Fibroblast of peridontal ligament (primary cell): ENCODE measurements around the gene SEM1.
"Not testable (repeated sequence)": the region's sequence is repeated elsewhere in the genome, so short reads cannot be mapped to it uniquely, and the experiment has no call there.

ENCODE experiments used
- DNase-seq: peaks from one replicate; pipeline ENCODE4 v3.0.0-alpha.2; 2010; ENCODE audit errors: extremely low read depth

Gene SEM1

DNA sequence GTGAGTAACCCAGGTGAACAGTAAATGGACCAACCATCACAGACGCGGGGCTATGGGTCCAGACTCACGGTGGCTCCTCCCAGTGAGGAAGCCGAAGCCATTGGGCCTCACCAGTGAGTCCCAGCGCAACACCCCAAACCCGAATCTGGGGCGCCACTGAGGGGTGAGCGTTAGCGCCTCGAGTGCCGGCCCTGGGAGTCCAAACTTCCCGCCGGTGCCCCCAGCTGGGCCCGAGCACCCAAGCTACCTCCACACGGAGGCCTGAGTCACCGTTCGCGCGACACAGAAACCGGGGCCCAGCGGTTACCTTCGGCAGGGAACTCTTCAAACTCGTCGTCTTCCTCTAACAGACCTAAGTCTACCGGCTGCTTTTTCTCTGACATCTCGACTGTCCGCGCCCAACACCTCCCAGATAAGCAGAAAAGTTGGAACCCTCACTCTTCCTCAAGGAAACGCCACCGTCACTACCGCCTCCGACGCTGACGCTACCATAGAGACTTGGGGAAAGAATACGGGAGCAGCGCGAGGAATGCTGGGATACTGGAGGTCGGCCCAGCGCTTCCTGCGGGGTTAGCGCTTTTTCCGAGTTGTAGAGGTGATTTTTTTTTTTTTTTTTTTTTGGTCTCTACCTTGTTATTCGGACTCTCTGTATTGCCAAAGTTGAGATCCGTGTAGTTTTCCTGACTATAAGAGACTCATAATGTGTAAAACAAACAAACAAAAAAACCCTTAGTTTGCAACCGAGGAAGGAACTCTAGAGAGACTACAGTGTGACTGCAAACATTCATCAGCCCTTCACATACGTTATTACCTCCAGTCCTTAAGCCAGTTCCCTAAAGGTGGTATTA is at the start of gene SEM1:
TSS of gene SEM1 (minus strand) at position 466 of the 848 bp plus-strand sequence. CDS start at position 383, 83 bp downstream.
- DNase-seq, result peak; percentile 89

DNA sequence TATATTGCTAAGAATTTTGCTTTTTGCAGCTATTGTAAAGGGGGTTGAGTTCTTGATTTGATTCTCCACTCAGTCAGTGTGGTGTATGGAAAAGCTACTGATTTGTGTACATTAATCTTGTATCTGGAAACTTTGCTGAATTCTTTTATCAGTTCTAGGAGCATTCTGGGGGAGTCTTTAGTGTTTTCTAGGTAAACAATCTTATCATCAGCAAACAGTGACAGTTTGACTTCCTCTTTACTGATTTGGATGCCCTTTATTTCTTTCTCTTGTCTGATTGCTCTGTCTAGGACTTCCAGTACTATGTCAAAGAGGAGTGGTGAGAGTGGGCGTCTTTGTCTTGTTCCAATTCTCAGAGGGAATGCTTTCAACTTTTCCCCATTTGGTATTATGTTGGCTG is 48.2 kb upstream of the SEM1 start:
- not testable (repeated sequence) for DNase-seq

DNA sequence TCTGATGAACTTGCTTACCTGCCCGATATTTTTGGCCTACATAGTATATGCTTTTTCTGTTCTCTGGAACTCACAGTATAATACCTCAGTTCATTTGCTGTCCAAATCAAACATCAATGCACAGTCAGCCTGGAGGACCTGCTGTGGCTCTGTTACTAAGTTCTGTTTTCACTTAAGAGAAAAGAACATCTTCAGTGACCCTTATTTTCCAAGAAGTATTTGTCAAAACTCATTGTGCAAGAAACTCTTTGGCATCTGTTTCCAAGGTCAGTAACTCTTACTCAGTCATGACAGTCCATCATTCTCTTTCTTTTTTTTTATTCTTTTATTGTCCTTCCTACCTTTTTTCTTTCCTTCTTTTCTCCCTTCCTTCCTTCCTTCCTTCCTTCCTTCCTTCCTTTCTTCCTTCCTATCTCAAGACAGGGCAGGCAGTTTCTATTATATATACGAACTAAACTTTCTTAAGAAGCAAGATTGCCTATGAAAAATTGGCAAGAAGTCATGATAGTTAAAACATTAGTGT is 37.8 kb upstream of the SEM1 start:
- DNase-seq, result no peak

DNA sequence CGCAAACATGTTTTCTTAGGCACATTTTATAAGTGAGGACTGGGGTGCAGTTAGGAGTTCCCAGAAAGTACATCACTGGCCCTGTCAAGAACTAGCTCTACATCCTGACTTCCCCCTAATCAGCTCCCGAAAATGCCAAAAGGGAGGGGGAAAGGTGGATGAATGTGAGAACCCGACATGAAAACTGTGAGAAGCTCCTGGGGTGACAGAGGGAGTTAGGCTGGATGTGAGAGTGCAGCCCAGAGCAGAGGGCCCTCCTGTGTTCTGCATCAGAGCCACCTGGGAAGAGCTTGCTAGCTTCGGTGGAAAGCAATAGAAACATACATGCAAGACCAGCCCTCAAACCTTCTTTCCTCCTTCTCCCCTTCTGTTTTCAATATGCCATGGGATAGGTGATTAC is 30.5 kb upstream of the SEM1 start:
- no peak for DNase-seq

DNA sequence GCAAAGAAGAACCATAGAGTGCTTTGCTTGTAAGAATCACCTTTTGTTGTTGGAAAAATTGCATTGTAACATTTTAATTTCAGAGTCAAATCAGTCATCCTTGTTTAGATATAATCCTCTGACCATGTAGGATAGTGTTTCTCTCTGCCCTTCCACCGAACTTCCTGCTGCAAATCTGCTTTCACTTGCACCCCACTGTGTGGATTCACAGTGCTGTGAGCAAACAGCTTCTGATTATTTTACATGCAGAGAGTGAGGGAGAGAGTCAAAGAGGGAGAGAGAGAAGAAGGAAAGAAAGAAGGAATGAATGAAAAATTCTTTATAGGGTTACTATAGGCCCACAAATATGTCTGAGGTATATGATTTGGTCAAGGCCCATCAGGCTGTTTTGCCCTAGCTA is 30.0 kb upstream of the SEM1 start:
- DNase-seq, result no peak

DNA sequence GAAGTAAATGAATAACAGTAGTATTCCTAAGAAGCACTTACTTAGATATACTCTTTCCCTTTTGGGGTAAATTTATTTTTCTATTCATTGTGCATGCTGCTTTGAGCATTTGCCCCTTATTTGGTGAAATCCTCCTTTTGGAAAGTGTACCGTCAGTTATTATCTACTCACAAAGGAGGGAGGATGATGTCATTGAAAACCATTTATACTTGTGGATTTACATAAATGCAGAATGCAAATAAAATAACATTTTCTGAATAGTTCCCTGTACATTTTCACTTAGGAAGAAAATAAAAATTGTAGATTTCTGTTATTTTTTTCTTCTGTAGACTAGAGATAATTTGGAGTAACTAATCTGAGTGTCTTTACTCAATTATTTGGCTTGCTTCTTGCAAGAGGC is 29.5 kb upstream of the SEM1 start:
- no peak for DNase-seq

DNA sequence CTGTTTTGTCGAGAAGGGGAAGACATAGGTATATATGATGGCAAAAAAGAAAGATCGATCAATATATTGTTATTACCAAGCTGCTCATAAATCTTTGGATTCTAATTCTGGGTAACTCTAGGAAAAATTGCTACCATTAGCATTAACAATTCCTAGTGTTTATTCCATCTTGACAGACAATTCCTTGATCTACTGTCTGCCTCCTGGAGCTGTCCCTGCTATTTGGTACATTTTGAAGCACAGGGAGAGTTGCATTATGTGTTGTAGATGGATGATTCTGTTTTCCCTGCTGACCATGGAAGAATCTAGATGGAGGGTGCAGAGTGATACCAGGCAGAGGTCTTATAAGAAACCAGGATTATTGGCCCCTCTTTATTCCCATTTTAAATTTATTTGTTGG is 29.1 kb upstream of the SEM1 start:
- DNase-seq, result no peak

DNA sequence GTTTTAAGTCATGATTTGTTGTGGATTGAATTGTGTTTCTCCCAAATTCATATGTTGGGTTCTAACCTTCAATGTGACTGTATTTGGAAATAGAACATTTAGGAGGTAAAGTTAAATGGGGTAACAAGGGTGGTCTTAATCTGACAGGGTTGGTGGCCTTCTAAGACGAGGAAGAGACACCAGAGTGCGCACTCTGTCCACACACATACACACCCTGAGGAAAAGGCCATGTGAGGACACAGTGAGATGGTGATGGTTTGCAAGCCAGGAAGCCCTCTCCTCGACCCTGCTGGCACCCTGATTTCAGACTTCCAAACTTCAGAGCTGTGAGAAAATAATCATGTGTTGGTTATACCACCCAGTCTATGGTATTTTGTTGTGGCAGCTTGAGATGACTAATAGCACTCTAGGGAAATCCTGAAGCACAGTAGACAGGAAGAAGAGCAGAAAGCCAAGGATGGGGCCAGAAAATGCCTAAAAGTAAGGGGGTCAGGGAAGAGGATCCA is 28.0 kb upstream of the SEM1 start:
- DNase-seq, result no peak

DNA sequence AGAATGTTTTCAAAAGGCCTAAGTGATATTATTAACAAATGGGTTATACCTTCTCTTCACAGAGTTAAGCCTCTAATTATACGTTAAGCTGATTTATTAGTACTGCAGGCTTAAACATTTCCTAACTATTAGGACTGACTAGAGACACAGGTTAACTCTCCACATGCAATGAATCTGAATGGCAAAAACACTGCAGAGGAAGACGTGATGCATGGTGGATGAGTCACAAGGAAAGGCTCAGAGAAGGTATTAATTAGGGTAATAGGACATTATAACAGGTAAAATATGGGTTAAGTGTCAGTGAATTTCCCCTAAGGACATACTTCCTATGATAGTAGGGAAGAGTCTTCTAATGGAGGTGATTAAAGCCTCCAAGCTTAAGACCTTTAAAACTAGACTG is 24.7 kb upstream of the SEM1 start:
- no peak for DNase-seq

DNA sequence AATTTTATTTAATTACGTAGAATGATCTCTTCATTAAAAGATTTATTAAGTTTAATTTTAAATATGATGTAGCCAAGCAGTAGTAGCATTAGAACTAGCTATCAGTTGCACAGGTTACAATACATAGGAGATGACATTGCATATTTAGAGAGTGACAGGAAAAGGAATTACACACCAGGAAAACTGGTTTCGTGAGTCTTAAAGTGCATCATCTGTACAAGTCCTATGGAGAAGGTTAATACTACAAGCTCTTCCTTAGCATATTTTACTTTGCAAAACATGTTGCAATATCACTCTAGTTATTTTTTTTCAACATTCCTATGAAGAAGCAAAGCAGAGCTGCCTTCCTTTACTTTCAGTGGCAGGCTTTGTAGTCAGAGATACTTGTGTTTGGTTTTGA is 20.2 kb upstream of the SEM1 start:
- no peak for DNase-seq

DNA sequence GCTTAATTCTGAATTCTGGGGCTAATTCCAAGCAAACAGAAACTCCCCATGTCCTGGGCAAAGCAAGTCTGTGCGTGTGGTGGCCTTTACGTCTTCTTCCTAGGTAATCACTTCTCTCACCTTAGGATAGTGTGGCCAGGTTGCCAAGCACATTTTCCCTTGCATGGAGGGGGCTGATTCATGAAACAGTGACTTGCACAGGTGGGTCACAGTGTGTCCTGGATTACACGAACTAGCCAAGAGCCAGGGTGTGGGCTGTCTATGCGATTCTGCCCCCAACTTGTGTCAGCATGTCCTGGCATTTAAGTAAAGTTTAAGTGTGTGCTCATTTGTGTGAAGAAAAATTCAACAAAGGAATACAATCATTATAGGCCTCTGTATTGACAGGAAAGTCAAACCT is 18.5 kb upstream of the SEM1 start:
- DNase-seq, result no peak

DNA sequence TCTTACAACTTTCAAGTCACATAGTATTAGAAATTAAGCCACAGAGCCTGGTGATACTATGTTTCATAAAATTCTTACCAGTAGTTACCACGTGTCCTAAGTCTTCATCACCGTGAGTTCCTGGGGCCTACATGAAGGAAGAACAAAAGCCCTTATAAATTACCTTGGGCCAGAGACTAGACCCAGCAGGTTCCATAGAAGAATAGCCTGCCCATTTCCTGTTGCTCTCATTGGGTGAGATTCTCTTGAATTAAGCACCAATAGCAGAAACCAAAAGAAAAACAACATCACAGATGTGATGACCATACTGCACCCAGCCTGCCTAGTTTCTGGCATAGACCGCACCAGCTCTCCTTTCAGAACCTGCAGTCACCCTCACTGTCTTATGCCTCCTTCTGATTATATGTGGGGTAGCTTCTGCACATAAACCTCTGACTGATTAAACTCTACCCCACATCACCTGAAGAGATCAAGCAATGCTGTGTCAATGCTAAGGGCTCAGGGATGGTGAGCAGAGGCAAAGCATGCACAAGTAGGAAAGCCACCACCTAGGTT is 18.0 kb upstream of the SEM1 start:
- no peak for DNase-seq

DNA sequence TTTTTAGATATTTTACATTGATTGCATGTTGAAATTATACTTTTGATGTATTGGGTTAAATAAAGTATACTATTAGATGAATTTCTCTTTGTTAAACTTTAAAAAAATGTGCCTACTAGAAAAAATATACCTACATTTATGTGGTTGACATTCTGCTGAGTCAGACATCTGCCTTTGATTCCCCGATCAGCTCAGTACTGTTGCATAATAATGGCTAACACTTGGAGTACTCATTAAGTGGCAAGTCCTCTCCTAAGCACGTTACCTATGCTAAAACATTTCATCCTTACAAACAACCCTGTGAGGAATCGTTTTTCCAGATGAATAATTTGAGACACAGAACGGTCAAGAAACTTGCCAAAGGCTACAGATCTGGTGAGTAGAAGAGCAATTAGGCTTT is 14.0 kb upstream of the SEM1 start:
- DNase-seq, result peak; percentile 9

DNA sequence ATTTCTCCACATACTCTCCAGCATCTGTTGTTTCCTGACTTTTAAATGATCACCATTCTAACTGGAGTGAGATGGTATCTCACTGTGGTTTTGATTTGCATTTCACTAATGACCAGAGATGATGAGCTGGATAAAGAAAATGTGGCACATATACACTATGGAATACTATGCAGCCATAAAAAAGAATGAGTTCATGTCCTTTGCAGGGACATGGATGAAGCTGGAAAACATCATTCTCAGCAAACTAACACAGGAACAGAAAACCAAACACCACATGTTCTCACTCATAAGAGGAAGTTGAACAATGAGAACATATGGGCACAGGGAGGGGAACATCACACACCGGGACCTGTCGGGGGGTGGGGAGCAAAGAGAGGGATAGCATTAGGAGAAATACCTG is 13.3 kb upstream of the SEM1 start:
- DNase-seq, result not testable (repeated sequence)

DNA sequence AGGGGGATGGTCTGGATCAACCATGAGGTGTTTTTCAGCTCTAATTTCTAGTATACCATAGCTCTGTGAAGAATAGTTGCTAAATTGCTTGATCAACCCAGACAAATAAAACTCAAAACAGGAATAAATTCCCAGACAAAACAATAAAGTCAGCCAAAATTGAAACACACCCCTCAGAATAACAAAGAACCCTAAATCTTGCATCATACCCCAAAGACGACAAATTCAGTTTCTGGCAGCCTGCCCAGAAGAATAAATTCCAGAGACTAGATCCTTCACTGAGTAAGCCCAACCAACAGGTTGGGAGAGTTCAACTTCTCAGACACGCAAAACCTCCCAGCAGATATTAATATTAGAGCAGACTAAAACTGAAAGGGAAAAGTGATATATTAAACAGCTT is 11.2 kb upstream of the SEM1 start:
- no peak for DNase-seq

DNA sequence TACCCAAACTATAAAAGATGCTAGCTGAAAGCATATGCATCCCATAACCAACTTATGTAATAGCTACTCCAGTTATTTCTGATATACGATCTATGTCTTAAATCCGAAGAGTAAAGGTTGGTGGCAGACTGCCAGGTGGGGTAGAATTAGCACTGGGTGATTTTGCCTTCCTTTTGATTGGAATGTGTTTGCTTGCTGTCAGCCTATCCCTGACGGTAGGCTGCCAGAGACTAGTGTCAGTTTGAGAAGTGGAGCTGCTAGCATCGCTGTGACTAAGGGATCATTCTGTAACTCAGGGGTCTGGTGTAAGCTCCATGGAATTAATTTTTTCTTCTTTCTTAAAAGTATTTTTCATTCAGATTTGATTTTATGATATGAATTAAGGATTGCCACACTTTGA is 9.5 kb upstream of the SEM1 start:
- no peak for DNase-seq

DNA sequence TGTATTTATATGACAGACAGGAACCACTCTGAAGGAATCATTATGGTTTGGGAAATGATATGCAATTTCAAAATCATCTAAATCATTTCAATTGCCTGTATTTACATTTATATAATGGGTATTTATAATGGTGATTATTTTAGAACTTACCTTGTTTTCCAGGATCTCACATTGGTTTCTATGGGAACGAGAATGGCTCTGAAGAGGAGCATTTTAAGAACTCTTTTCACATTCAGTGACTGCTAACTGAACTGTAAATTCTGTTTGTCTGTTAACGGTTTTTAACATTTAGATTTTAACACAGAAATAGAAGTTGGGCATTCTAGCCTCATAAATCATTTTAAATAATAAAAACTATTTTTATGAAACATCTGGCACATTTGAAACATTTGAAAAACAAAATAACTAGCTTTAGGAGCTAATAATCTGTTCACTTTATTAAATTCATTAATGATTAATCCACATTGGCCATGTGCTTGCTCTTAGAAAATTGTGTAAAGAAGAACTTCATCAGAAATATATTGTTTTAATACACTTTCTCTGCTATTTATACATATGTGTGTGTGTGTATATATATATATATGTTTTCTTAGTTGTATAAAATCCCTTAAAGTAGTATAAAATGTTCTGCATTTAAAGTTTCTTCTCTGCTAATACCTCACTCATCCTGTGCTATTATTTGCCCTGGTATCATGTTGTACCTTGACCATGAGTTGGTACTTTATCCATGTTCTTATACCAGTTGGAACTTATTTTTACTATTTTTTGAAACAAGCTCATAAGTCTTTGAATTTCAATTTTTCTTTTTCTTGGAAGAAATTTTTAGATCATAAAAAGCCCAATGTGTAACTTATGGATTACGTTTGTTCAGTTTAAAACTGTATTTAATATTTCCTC is 8.7 kb upstream of the SEM1 start:
- DNase-seq, result no peak

DNA sequence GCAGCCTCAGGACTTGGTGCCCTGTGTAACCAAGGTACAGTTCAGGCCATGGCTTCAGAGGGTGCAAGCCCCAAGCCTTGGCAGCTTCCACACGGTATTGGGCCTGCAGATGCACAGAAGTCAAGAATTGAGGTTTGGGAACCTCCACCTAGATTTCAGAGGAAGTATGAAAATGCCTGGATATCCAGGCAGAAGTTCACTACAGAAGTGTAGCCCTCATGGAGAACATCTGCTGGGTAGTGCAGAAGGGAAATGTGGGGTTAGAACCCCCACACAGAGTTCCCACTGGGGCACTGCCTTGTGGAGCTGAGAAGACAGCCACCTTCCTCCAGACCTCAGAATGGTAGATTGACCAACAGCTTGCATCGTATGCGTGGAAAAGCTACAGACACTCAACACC is 3.4 kb upstream of the SEM1 start:
- DNase-seq, result no peak

DNA sequence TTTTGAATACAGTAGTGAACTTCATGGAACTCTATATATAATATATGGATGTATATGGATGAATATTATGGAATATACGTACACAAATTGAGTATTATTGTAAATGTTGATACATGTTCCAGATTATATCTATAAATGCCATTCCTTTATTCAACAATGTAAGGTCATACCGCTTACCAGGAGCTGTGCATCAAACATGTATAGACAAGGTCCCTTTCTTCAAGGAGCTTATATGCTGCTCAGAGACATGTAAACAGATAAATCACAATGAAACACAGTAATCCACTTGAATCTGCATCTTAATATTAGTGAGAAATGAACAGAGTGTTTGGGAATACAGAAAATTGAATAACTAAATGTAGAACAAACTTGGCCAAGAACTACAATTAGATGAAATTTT is 898 bp upstream of the SEM1 start:
- DNase-seq, result no peak

DNA sequence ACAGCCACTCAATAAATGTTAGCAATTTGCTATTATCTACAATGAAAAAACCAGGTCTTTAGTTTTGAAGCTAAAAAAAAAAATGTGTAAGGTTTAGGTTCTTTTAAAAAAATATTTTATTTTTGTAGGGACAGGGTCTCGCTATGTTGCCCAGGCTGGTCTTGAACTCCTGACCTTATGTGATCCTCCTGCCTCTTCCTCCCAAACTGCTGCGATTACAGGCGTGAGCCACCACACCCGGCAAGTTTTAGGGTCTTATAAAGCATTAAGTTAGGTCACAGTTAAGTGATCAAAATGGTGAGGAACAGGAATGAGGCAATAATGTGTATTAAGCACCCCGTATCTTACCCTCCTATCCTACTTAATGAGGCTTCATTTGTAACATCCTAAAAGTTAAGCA is 774 bp downstream of the SEM1 start:
- no peak for DNase-seq

DNA sequence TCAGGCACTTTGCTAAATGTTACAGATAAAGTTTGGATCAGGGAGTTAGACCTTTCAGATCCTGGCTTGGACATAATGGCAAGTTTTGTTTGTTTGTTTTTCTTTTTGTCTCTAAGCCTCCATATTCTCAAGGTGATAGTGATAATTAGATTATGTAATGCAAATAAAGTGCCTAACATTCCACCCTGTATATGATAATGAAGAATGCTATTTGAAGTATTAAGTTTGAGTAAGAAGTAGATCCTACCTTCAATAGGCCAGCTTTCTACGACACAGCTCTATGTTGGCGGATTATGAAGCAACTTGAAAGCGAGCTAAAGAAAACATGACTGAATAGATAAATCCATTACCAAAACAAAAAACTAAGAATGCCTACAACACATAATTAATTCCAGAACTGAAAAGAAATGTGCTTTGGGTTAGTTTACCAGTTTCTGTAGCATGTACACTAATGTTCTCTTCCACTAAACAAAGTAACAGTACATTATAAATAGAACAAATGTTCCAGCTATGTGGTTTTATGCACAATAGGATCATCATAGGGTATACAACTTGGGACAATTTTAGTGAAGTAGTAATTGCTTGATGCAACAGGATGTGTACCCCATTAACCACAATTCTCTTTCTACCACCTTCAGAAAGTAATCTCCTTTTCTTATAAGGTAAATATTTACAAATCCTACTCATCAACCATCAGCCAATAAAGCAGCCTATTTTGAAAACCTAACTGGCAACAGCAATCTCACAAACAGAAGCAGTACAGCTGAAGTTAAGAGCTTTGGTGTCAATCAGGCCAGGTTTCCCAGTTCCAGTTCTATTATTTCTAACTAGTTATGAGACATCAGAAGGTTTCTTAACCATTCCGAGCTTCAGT is 1.5 kb downstream of the SEM1 start:
- DNase-seq, result peak; percentile 24
